ENCODE results near the gene ADAM33.
A peak's percentile ranks its signal among the peaks of the same experiment; 100 is the strongest.

Gene ADAM33, protein sequence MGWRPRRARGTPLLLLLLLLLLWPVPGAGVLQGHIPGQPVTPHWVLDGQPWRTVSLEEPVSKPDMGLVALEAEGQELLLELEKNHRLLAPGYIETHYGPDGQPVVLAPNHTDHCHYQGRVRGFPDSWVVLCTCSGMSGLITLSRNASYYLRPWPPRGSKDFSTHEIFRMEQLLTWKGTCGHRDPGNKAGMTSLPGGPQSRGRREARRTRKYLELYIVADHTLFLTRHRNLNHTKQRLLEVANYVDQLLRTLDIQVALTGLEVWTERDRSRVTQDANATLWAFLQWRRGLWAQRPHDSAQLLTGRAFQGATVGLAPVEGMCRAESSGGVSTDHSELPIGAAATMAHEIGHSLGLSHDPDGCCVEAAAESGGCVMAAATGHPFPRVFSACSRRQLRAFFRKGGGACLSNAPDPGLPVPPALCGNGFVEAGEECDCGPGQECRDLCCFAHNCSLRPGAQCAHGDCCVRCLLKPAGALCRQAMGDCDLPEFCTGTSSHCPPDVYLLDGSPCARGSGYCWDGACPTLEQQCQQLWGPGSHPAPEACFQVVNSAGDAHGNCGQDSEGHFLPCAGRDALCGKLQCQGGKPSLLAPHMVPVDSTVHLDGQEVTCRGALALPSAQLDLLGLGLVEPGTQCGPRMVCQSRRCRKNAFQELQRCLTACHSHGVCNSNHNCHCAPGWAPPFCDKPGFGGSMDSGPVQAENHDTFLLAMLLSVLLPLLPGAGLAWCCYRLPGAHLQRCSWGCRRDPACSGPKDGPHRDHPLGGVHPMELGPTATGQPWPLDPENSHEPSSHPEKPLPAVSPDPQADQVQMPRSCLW

DNA sequence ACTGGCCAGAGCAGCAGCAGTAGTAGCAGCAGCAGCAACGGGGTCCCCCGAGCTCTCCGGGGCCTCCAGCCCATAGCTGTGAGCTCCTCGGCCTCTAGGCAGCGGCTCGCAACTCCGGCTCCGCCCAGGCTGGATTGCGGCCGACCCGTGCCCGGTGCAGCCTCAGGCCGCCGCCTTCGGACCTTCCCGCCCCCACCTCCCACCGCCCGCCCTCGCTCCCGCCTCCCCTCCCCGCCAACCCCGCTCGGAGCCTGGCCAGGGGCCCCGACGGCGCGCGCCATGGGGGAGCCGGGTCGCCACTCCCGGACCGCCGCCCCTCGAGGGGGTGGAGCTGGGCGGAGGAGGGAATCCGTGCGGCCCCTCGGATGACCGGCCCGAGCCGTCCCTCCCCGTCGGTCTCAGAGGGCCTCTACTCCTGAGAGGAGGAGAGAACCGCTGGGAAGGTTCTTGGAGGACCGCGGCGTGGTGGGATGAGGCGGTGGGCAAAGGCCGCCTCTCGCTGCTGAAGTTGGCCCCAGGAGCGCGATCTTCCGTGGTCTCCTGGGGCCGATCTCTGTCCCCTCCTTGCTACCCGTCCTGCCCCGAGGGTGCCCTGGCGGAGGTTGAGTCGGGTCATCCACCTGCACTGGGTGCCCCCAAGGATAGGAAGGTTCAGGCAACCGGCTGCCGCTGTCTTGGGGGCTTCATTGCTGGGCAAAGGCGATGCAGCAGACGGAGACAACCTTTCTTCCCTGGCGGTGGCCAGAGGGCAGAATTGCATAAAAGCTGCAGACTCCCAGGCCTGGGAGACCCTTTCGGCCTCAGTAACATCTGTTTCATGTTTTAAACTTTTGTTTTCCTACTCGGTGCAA, at the start of gene ADAM33:
TSS of gene ADAM33 (minus strand) at position 80 of the 851 bp plus-strand sequence. CDS start at position 74, 6 bp downstream.
- no peak for DNase-seq (ENCODE audit: low spot score)

DNA sequence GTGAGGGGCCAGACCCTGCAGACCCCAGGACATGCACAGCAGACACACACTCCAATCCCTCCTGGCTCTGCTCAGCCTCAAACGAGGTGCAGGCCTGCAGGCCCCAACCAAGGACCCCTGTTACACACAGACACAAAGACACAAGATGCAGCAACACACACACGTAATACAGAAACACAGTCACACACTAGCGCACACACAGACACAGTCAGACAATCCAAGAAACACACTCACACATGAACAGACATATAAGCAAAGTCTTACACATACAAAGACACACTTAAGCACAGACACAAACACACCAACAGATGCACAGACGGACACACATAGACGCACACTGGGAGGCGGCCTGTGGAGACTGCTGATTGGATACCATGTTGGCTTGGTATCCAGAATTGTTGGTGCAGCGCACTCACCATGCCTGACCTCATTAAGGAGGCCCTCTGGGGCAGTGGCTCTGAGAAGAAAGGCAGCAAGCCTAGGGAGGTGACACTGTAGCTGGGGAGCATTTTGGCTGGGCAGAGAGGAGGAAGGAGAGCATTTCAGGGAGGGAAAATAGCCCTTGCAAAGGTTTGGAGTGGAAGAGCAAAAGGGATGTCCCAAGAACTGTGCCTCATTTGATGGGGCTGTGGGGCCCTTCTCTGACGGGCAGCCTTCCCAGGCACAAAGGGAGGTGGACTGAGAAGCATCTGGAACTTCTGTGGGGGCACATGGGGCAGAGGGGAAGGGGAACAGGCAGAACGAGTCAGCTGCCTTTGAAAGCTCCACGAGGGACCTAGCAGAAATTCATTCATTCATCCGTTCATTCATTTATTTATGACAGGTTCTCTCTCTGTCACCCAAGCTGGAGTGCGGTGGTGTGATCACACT, 49.2 kb upstream of the ADAM33 start:
- DNase-seq (ENCODE audit: low spot score): no peak

DNA sequence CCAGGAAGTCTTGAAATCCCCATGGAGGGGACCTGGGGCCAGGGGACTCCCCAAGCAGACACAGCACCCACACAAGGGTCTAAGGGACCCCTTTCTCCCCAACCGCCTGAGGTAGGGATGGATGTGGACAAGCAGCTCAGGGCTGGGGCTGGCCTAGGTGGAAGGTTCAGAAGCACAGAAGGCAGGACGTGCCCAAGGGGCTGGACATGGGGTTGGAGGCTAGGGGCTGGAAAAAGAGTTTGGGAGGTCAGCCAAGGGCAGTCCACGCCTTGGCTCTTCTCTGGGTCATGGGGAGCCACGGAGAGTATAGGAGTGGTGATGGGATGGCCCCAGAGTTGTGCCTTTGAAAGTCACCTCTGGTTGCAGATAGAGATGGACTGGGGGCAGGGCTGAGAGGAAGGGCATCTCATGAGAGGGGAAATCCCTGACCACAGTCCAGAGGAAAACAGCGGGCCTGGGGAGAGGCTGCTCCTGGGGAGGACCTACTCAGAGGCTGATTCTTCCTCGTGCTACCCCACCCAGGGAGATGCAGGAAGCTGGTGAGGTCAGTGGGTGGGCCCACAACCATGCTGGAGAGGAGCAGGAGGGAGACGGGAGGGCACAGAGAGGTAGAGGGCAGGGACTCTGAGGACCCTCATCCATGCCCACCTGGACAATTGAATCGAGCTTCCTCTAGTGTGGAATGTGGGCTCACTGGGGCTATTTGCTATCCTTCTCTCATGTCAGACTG, 48.2 kb upstream of the ADAM33 start:
- DNase-seq (ENCODE audit: low spot score): no peak

DNA sequence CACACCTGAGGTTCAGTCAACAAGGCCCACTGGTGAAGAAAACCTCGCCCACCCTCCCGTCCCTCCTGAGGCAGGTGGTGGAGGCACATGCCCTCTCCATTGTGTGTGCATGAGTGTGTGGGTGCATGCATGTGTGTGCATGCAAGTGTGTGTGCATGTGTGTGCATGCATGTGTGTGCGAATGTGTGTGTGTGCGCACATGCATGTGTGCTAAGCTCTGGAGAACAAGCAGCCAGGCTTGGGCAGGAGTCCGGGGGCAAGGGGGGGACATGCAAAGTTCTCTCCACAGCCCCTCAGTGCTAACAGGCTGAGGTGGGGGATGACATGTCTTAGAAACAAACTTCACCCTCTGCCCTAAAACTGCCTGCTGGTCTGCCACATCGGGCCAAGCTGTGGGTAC, 47.6 kb upstream of the ADAM33 start:
- DNase-seq (ENCODE audit: low spot score): no peak

DNA sequence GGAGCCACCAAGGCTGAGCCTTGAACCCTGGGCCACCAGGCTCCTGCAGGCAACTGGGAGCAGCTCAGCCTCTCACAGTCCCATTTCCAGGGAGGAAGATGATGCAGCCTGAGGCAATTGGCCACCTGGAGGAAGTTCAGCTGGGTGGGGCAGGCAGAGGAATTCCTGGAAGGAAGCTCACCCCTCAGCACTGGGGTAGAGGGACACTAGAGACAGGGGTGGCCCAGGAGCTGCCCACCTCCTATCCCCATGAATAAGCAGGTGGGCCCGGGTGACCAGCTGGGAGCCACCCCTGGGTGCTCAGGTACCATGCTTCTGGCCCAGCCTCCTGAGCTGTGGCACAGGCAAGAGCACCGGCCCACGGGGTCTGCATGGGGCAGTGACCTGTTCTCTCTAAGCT, 47.1 kb upstream of the ADAM33 start:
- DNase-seq (ENCODE audit: low spot score): no peak

DNA sequence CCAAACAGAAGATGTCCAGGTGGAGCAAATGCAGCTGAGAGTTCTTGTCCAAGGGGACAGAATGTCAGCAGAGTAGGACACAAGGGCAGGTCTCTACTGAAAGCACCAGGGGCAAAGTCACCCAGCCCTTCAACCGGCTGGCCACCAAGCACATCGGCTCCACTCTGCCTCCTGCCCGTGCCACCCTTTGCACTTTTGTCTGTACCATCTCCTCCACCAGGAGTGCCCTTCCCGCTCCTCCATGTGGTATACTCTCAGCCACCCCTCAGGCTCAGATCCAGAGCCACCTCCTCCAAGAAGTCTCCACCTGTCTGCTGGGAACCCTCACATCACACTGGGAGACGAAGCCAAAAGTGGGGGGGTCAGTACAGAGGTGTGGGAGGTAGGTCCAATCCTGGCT, 46.5 kb upstream of the ADAM33 start:
- DNase-seq (ENCODE audit: low spot score): no peak

DNA sequence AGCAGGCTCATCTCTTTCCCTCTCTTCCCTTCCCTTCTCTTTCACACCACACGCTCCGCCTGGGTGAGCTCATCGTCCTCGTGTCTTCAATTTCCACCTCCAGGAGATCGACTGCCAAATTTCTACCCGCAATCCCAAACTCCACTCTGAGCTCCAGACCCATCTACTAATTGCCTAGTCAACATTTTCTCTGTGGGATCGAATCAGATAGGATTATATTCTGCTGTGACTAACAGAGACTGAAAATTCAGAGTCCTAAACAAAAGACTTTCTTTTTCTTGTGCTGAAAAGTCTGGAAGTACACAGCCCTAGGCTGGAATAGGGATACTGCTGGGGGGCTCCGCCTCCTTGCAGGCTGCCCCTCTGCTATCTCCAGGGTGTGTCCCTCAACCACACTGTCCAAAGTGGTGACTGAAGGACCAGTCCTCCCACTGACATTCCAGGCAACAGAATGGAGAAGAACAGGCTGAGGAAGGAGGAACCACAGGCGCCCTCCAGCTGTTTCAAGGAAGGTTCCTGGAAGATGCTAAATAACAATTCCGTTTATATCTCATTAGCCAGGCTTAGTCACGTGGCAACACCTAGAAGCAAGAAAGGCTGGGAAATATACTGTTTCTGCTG, 45.7 kb upstream of the ADAM33 start:
- DNase-seq (ENCODE audit: low spot score): no peak

DNA sequence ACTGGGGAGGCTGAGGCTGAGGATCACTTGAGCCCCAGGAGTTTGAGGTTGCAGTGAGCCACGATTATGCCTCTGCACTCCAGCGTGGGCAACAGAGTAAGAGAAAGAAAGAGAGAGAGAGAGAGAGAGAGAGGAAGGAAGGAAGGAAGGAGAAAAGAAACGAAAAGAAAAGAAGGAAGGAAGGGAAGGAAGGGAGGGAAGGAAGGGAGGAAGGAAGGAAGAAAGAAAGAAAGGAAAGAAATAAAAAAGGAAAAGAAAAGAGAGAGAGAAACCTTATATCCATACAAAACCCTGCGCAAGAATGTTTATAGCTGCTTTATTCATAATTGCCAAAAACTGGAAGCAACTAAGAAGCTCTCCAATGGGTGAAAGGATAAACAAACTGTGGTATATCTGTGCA, 42.5 kb upstream of the ADAM33 start:
- DNase-seq (ENCODE audit: low spot score): no peak

DNA sequence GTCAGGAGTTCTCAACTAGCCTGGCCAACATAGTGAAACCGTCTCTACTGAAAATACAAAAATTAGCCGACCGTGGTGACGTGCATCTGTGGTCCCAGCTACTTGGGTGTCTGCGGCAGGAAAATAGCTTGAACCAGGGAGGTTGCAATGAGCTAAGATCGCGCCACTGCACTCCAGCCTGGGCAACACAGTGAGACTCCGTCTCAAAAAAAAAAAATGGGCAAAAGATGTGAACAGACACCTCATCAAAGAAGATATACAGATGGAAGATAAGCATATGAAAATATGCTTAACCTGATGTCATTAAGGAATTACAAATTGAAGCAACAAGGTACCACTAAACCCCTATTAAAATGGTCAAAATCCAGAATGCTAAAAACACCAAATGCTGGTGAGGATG, 41.5 kb upstream of the ADAM33 start:
- DNase-seq (ENCODE audit: low spot score): no peak

DNA sequence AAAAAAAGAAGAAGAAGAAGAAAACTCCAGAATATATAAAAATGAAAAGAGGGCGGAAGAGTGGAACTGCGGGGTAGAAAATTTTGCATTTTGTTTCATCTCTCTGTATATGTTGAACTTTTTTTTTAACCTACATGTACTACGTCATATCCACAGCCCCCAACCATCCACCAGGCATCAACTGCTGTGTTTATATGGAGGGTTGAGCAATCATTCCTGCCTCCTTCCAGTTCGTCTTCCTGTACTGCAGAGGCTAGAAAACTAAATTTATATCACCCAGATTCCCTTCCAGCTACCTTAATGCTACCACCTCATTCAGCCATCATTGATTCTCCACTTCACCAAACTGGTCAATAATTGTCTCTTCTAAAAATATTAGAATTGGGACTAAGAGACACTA, 40.1 kb upstream of the ADAM33 start:
- DNase-seq (ENCODE audit: low spot score): no peak

DNA sequence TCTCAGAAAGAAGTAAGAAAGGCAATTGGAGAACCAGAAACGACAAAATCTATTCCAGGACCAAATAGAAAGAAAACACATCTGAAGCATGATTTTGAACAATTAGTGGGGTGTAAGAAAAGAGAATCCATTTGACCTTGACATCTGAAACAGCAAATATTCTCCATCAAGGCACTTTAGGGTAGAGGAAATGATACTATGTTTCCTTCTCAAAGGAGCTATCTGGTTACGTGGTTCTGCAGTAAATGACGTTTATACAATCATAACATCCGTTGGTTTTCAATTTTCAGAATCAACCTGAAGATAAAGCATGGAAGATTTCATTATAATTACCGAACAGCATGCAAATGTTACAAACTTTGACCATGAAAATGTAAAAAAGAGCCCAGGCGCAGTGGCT, 38.8 kb upstream of the ADAM33 start:
- no peak for DNase-seq (ENCODE audit: low spot score)

DNA sequence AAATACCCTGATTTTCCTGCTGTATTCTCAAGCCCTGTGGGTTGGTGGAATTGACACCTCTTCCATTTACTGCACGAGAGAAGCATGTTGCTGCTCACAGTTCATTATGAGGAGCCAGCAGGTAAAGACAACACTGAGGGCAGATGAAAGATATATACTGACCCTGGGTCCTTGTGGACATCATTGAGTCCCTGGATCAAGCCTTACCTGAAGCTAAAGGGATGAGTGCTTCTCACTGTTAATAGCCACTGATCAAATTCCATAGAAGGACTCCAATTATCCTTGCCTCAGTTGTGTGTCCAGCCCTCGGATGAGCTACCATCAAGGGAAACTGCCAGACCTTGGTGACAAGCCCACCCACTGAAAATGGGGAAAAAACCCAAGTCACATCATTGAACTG, 38.3 kb upstream of the ADAM33 start:
- no peak for DNase-seq (ENCODE audit: low spot score)

DNA sequence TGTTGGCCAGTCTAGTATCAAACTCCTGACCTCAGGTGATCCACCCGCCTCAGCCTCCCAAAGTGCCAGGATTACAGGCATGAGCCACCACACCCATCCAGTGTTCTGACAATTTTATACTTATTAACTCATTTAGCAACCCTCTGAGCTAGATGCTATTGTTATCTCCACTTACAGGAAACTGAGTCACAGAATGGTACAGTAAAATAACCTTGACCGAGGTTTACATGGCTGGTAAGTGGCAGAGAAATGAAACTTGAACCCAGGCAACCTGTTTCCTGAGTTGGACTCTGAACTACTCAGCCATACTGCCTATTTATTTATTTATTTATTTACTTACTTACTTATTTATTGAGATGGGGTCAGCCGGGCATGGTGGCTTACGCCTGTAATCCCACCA, 37.2 kb upstream of the ADAM33 start:
- no peak for DNase-seq (ENCODE audit: low spot score)

DNA sequence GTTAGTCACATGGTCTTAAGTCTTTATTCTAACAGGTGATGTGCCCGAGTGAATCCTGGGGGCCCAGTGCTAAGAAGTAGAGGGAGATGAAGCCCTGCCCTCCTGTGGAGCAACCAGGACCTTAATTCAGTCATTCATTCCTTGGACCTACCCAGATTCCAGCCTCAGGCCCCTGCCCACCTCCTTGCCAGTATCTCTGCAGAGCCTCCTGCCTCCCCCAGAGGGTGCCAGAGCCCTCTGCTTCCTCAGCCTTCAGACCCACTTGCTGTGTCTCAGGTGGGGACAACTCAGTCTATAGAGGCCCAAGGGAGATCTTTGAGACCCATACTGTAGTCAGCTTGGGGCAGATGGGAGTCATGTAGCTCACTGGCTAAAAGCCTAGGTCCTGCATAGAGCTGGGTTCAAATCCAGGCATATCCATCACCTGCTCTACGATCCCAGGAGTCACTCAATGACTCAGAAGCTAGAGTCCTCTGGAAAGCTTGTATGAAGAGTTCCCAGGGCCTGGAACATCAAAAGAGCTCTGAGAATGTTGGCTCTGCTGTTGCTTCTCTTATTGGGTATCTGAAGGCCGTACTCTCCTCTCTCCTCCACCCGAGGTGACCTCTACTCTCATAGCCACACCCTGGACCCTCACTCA, 34.5 kb upstream of the ADAM33 start:
- DNase-seq (ENCODE audit: low spot score): peak; percentile 14

DNA sequence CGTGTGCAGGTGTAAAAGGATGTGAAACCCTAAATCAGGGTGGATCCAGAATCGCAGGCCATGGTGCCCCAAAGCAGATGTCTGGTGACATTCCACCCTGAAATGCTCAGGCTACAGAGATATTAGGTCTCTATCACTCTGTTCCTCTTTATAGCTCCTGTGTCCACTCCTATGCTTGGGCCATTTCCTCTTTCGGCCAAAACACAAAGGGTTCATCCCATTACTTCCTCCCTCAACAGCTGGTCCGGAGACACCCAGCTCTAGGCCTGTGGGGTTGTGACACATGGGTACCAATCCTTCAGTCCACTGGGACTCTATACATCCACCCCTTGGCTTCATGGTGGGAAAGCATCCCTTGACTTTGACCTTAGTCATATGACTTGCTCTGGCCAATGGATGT, 32.3 kb upstream of the ADAM33 start:
- DNase-seq (ENCODE audit: low spot score): no peak

DNA sequence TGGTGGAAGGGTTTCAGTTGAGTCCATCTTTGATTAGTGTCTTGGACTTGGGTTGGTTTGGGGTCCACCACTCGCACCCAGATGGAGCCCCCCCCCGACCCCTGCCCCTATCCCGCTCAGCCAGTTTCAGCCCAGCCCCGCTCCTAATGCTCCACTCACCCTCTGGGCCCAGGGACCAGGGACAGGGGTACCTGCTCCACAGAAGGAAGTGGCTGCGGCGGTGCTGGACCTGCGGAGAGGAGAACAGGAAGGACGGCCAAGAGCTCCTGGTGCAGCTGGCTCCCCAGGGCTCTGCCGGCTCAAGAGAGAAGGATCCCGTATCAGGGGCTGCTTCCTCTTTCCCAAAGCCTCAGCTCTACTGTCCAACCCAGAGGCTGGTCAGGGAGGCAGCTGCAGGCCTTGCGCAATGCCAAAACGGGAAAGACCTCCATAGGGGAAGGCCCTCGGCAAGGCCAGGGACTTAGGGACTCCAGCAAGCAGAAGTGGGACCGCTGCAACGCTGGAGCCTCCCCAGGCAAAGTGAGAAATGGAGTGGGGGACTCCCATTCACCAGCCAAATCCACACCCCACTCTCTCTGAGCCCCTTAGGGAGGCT, 30.6 kb upstream of the ADAM33 start, which contains the start of gene SIGLEC1:
TSS of gene SIGLEC1 (minus strand) at position 322 of the 595 bp plus-strand sequence. CDS start 5,472 bp downstream, outside the sequence.
- DNase-seq (ENCODE audit: low spot score): no peak

DNA sequence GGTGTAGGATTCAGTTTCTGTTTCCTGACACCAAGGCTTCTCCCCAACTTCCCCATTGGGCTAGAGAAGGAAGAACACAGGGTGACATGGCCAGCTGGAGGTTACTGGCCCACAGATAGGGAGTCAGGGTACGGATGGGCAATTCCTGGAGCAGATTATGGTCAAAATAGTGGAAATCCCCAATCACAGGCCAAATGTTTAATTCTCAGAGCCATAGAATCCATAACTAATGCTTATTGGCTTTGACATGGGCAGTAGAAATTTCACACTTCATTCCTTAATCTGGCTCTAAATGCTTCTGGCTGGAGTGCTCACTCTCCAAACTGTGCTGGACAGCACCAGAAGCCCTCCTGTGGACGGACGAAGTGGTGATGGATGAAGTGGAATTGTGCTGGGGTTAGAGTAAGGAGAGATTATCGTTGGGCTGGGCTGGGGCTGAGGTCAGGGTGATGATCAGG, 29.7 kb upstream of the ADAM33 start:
- DNase-seq (ENCODE audit: low spot score): no peak

DNA sequence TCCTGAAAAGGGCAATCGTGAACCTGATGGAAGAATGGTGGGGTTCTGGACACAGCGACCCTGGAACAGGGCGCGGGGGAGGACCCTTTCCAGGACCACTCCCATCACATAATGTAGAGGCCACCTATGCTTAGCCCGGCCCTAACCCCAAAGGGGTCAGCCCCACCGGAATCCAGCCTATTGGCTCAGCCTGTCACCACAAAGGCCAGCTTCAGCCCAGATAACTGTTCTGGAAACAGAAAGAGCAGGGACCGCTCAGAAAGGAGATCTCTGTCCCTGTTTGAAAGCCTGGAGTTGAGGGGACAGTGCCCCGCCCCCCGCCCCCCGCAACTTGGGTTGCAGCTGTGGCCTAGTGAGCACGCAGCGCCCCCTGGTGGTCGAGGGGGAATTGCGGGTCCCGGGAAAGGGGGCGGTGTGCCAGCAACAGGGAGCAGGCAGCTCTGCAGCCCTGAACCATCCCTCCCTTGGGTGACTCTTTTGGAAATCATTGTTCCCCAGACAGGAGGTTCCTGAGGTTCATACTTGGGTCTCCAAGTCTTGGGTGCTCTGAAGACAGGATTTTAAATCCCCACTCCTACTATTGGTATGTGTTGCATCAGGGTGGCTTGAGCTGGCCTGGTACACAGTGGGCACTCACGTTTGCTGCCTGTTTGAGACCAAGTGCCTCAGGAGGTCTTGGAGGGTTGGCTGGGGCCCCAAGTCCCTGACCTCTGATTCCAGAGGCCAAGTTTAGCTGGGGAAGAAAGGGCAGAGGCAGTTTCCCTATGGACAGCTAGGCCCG, 29.1 kb upstream of the ADAM33 start:
- peak; percentile 70 for DNase-seq (ENCODE audit: low spot score)

All from activated CD4-positive, alpha-beta T cell treated with anti-CD3 and anti-CD28 coated beads, Interleukin-2, Interleukin-4, amounts not matched to agents 100 ng/mL and 50 ng/mL, durations not matched to agents 16 hours and 8 hours (primary cell).